Panc1 (cell line): Measurements from ENCODE around the gene MPPED1. TPM values are rescaled to one million over a fixed set of nuclear protein-coding genes. Genes with fewer than 3 reads are reported as not detected.

Source experiments
- ATAC-seq: fragments of 200-7000 bp; cut with Tn5 transposase; 2 replicates; pipeline ENCODE4 v1.9.1; 2020; ENCODE audit warnings: mild to moderate bottlenecking, moderate library complexity
- BruUV-seq: library from RNA; stranded (reverse); fragments of 400-500 nt; replicated peaks from 2 replicates; lab custom pipeline; 2021; lab: Mats Ljungman, UMichigan
- CTCF ChIA-PET: fragments of 300-600 bp; sonication (Branson Sonifier 250); formaldehyde crosslinking; loops from one replicate; lab custom pipeline; 2022; ENCODE audit warnings: antibody characterized with exemption; lab: Charles Lee
- POLR2A ChIA-PET: fragments of 300-600 bp; sonication (Branson Sonifier 250); formaldehyde crosslinking; loops from one replicate; lab custom pipeline; 2022; ENCODE audit warnings: antibody characterized with exemption; lab: Charles Lee
- DNase-seq: peaks from one replicate; pipeline ENCODE4 v3.0.0-alpha.2; 2010; ENCODE audit warnings: low read depth, low spot score
- H3K27ac ChIP-seq: 2 replicates; pipeline ENCODE4 v1.5.1; 2011; ENCODE audit warnings: mild to moderate bottlenecking, low read length, inconsistent platforms
- H3K27me3 ChIP-seq: fragments of 200-500 bp; sonication (Bioruptor generic); 2 replicates; pipeline ENCODE4 v1.6.0; 2014; ENCODE audit warnings: low read length, inconsistent platforms; ENCODE audit not compliant: control insufficient read depth, insufficient read depth
- H3K36me3 ChIP-seq: fragments of 200-500 bp; sonication (Bioruptor generic); 2 replicates; pipeline ENCODE4 v1.5.1; 2014; ENCODE audit warnings: inconsistent platforms, mild to moderate bottlenecking, low read length, moderate library complexity; ENCODE audit not compliant: control insufficient read depth, insufficient read depth
- H3K4me1 ChIP-seq: 2 replicates; pipeline ENCODE4 v1.5.1; 2011; ENCODE audit warnings: inconsistent platforms, mild to moderate bottlenecking, low read length, moderate library complexity; ENCODE audit not compliant: control insufficient read depth, insufficient read depth
- H3K4me3 ChIP-seq, 2 experiments: 2 replicates each; pipeline ENCODE4 v1.5.1; 2011 to 2012; ENCODE audit warnings: low read depth in 2 of 2, low read length in 2 of 2, mild to moderate bottlenecking in 2 of 2, inconsistent platforms in 1 of 2, moderate library complexity in 1 of 2
- H3K9me3 ChIP-seq: fragments of 200-500 bp; sonication (Bioruptor generic); 2 replicates; pipeline ENCODE4 v1.5.1; 2014; ENCODE audit warnings: low read depth, mild to moderate bottlenecking, inconsistent platforms, low read length, moderate library complexity; ENCODE audit not compliant: control insufficient read depth, insufficient read depth
- POLR2AphosphoS5 ChIP-seq: IDR thresholded peaks from 2 replicates; pipeline ENCODE4 v1.6.1; 2012; ENCODE audit warnings: mild to moderate bottlenecking, low read depth, low read length, moderate library complexity
- SIN3A ChIP-seq: IDR thresholded peaks from 2 replicates; pipeline ENCODE4 v1.6.1; 2012; ENCODE audit warnings: low read depth, mild to moderate bottlenecking, low read length, moderate library complexity, borderline replicate concordance; ENCODE audit not compliant: insufficient read depth
- TCF7L2 ChIP-seq: IDR thresholded peaks from 2 replicates; pipeline ENCODE4 v1.6.1; 2011; ENCODE audit warnings: mild to moderate bottlenecking, low read depth, low read length, inconsistent platforms
- in situ Hi-C: cut with HindIII; loops from 2 replicates; pipeline ENCODE4 v1.10.0; 2016; ENCODE audit warnings: low sequenced_read_pairs, low pct_unique_long_range_greater_than_20kb
- intact Hi-C: fragments of 100-400 bp; cut with micrococcal nuclease; formaldehyde crosslinking; loops from one replicate; pipeline ENCODE4 v1.10.0; 2022; ENCODE audit not compliant: unreplicated experiment
- total RNA-seq: library from RNA; stranded (reverse); gene quantifications from one replicate; pipeline ENCODE4 v1.2.1, GENCODE V29; 2021; ENCODE audit not compliant: unreplicated experiment
- TF ChIP-seq, protein P1 (sequence below), 2 experiments: IDR thresholded peaks; 2 replicates each; pipeline ENCODE4 v1.6.1; 2011 to 2012; ENCODE audit warnings: low read depth in 2 of 2, control low read depth in 1 of 2, low read length in 1 of 2, mild to moderate bottlenecking in 1 of 2, moderate library complexity in 1 of 2; ENCODE audit not compliant: insufficient read depth in 1 of 2
- TF ChIP-seq, protein P2 (sequence below): fragments of 450-650 bp; IDR thresholded peaks from 2 replicates; pipeline ENCODE4 v1.5.1; 2017; ENCODE audit warnings: mild to moderate bottlenecking

Gene MPPED1
- total RNA-seq, 1 experiment from 2014 or later, result not detected

DNA sequence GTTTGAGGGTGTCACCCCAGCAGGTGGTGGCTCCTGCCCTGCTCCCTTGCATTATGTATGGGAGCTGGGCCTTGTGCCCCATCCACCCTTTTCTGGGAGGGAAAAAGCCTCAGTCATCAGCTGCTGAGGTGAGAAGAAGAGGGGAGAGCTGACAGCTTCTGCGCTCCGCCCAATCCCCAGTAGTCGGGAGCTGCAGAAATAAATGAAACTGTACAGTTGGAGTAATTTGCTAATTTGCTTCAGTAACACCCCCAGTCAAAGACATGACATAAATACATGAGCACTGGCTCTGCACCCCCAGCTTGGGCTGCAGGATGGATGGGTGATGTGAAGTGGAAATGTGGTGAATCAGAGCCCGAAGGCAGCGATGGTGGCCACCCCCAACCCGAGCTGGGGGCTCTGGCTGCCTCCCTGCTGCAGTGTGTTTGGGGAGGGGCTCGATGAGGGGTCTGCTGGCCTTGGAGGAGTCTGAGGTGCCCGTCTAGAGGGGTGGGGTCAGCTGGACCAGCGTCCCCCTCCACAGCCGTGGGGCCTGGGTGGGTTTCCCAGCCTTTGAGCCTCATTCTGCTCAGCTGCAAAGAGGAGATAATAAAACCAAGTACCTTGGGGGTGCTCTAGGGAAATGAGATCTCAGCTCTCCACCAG is 59.2 kb downstream of the MPPED1 start:
- Histone ChIP-seq H3K36me3 (no peaks in the 10 kb centered on the region), H3K9me3 (no peaks in the 10 kb centered on the region), H3K4me3 (no peak overlapping the region), H3K27ac (no peak overlapping the region), H3K4me1 (no peaks in the 10 kb centered on the region), H3K27me3 (no peaks in the 10 kb centered on the region; the same call in 1 of the 2 replicates)
- TF ChIP-seq, protein P1, sequence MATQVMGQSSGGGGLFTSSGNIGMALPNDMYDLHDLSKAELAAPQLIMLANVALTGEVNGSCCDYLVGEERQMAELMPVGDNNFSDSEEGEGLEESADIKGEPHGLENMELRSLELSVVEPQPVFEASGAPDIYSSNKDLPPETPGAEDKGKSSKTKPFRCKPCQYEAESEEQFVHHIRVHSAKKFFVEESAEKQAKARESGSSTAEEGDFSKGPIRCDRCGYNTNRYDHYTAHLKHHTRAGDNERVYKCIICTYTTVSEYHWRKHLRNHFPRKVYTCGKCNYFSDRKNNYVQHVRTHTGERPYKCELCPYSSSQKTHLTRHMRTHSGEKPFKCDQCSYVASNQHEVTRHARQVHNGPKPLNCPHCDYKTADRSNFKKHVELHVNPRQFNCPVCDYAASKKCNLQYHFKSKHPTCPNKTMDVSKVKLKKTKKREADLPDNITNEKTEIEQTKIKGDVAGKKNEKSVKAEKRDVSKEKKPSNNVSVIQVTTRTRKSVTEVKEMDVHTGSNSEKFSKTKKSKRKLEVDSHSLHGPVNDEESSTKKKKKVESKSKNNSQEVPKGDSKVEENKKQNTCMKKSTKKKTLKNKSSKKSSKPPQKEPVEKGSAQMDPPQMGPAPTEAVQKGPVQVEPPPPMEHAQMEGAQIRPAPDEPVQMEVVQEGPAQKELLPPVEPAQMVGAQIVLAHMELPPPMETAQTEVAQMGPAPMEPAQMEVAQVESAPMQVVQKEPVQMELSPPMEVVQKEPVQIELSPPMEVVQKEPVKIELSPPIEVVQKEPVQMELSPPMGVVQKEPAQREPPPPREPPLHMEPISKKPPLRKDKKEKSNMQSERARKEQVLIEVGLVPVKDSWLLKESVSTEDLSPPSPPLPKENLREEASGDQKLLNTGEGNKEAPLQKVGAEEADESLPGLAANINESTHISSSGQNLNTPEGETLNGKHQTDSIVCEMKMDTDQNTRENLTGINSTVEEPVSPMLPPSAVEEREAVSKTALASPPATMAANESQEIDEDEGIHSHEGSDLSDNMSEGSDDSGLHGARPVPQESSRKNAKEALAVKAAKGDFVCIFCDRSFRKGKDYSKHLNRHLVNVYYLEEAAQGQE (IDR thresholded peaks at IDR 0.05; ENCODE audit: insufficient read depth in 1 of 2, low read depth in 2 of 2, low read length in 1 of 2), result no peak
- TF ChIP-seq, protein P2, sequence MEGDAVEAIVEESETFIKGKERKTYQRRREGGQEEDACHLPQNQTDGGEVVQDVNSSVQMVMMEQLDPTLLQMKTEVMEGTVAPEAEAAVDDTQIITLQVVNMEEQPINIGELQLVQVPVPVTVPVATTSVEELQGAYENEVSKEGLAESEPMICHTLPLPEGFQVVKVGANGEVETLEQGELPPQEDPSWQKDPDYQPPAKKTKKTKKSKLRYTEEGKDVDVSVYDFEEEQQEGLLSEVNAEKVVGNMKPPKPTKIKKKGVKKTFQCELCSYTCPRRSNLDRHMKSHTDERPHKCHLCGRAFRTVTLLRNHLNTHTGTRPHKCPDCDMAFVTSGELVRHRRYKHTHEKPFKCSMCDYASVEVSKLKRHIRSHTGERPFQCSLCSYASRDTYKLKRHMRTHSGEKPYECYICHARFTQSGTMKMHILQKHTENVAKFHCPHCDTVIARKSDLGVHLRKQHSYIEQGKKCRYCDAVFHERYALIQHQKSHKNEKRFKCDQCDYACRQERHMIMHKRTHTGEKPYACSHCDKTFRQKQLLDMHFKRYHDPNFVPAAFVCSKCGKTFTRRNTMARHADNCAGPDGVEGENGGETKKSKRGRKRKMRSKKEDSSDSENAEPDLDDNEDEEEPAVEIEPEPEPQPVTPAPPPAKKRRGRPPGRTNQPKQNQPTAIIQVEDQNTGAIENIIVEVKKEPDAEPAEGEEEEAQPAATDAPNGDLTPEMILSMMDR, result no peak
- no peak for TF ChIP-seq POLR2AphosphoS5
- no peak for TF ChIP-seq SIN3A
- TF ChIP-seq TCF7L2, result no peak
- ATAC-seq, result no peak
- BruUV-seq, result no TSS peak
- ChIA-PET CTCF (interaction anchor here (0.6 kb wide), 1 partner anchor 20 kb away, joined by 3 read pairs; no protein-coding TSS in a partner anchor), POLR2A (no interaction called here)
- intact Hi-C loops (no loop called here), in situ Hi-C loops (no loop called here)
- DNase-seq, result no peak

DNA sequence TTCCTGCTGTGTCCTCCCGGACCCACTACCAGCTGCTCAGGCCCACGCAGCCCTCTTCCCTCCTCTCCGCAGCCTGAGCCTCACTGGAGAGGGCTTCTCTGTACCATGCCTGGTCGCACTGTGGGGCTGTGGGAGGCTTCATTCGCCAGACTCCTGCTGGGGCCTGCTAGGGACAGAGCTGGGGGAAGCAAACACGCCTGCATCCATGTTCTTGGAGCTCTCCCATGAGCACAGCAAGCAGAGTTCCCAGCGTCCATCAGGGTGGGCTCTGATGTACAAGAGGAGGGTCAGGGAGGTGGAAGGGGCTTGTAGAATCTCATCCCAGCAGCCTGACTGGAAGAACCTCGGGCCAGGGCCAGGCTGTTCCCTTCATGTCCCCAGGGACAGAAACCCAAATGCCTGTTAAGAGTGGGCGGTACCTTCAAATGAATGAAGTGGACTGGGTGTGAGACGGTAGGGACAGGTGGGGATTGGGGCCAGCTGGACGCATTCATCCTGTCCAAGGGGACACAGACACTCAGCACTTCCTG is 59.9 kb downstream of the MPPED1 start:
- POLR2A ChIA-PET, result no interaction called here
- no TSS peak for BruUV-seq

More for the DNA sequence above, 59.9 kb downstream of the MPPED1 start:
- H3K9me3 ChIP-seq, result no peaks in the 10 kb centered on the region
- DNase-seq (no peak), ATAC-seq (no peak)
- CTCF ChIA-PET, result interaction anchor here (0.6 kb wide), 1 partner anchor 19 kb away, joined by 3 read pairs; no protein-coding TSS in a partner anchor
- TF ChIP-seq POLR2AphosphoS5 (no peak), SIN3A (no peak), TCF7L2 (no peak)
- TF ChIP-seq, protein P2, result no peak
- TF ChIP-seq, protein P1 (IDR thresholded peaks at IDR 0.05; ENCODE audit: insufficient read depth in 1 of 2, low read depth in 2 of 2, low read length in 1 of 2), result no peak
- no peaks in the 10 kb centered on the region; the same call in 1 of the 2 replicates for H3K27me3 ChIP-seq
- intact Hi-C loops (no loop called here), in situ Hi-C loops (no loop called here)
- H3K4me3 ChIP-seq, result no peak overlapping the region
- no peaks in the 10 kb centered on the region for H3K36me3 ChIP-seq
- H3K4me1 ChIP-seq, result no peaks in the 10 kb centered on the region
- H3K27ac ChIP-seq, result no peak overlapping the region
